HFFc6 (cell line): Measurements from ENCODE around the gene CTDP1. TPM values are rescaled to one million over a fixed set of nuclear protein-coding genes. Genes with fewer than 3 reads are reported as not detected.

ENCODE experiments used
- DNase-seq: peaks from one replicate; pipeline ENCODE4 v3.0.0-alpha.2; 2018
- H3K27ac Mint-ChIP-seq: 2 replicates; pipeline ENCODE4 v1.8.0; 2020; ENCODE audit warnings: mild to moderate bottlenecking, mixed read lengths
- H3K27me3 Mint-ChIP-seq: 2 replicates; pipeline ENCODE4 v1.8.0; 2021; ENCODE audit warnings: mild to moderate bottlenecking, moderate library complexity, mixed read lengths; ENCODE audit not compliant: insufficient read depth
- H3K36me3 Mint-ChIP-seq: 2 replicates; pipeline ENCODE4 v1.8.0; 2021; ENCODE audit warnings: low read depth, mixed read lengths
- H3K4me1 Mint-ChIP-seq: 2 replicates; pipeline ENCODE4 v1.8.0; 2020; ENCODE audit warnings: low read depth, mixed read lengths
- H3K4me3 Mint-ChIP-seq: 2 replicates; pipeline ENCODE4 v1.8.0; 2020; ENCODE audit warnings: mild to moderate bottlenecking, moderate library complexity, mixed read lengths
- H3K9me3 Mint-ChIP-seq: 2 replicates; pipeline ENCODE4 v1.8.0; 2020; ENCODE audit warnings: mild to moderate bottlenecking, mixed read lengths
- total RNA-seq, 6 experiments: library from RNA; stranded (reverse); fragmentation: NEBNext Ultra II Directional; extraction: Animal tissue kit (Norgen Biotek cat#: 25700); gene quantifications; 2 replicates in 1 of 6; 3 replicates in 5 of 6; pipeline ENCODE4 v1.2.3, GENCODE V29; 2021
- TF ChIP-seq, protein P1 (sequence below): fragments of 200-600 bp; sonication (generic); IDR thresholded peaks from 2 replicates; pipeline ENCODE4 v1.5.0; 2021; ENCODE audit warnings: antibody characterized with exemption, mild to moderate bottlenecking

The CTDP1 gene
- total RNA-seq, 6 experiments from 2014 or later: 15.6 to 18.2 (median 16.6) TPM

GRCh38 chr18:79682481-79682880 lies 2.9 kb downstream of the CTDP1 start:
- no peaks in the 10 kb centered on the region for H3K27me3 Mint-ChIP-seq
- DNase-seq: no peak
- no peaks in the 10 kb centered on the region for H3K9me3 Mint-ChIP-seq
- H3K4me1 Mint-ChIP-seq: peaks cover 32% of the 10 kb centered on the region
- H3K27ac Mint-ChIP-seq: no peak overlapping the region
- peaks cover 27% of the 10 kb centered on the region for H3K36me3 Mint-ChIP-seq
- no peak overlapping the region for H3K4me3 Mint-ChIP-seq
- TF ChIP-seq, protein P1, sequence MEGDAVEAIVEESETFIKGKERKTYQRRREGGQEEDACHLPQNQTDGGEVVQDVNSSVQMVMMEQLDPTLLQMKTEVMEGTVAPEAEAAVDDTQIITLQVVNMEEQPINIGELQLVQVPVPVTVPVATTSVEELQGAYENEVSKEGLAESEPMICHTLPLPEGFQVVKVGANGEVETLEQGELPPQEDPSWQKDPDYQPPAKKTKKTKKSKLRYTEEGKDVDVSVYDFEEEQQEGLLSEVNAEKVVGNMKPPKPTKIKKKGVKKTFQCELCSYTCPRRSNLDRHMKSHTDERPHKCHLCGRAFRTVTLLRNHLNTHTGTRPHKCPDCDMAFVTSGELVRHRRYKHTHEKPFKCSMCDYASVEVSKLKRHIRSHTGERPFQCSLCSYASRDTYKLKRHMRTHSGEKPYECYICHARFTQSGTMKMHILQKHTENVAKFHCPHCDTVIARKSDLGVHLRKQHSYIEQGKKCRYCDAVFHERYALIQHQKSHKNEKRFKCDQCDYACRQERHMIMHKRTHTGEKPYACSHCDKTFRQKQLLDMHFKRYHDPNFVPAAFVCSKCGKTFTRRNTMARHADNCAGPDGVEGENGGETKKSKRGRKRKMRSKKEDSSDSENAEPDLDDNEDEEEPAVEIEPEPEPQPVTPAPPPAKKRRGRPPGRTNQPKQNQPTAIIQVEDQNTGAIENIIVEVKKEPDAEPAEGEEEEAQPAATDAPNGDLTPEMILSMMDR: no peak

- Mint-ChIP-seq H3K4me3 (no peak overlapping the region), H3K27me3 (no peaks in the 10 kb centered on the region), H3K9me3 (no peaks in the 10 kb centered on the region), H3K27ac (no peak overlapping the region), H3K36me3 (peaks cover 27% of the 10 kb centered on the region), H3K4me1 (peaks cover 30% of the 10 kb centered on the region)
- TF ChIP-seq, protein P1: no peak
- DNase-seq: no peak
Measured at GRCh38 chr18:79682894-79683625, 3.5 kb downstream of the CTDP1 start.

GRCh38 chr18:79683626-79684282 lies 4.2 kb downstream of the CTDP1 start:
- H3K4me1 Mint-ChIP-seq: peaks cover 23% of the 10 kb centered on the region
- peaks cover 27% of the 10 kb centered on the region for H3K36me3 Mint-ChIP-seq
- no peaks in the 10 kb centered on the region for H3K27me3 Mint-ChIP-seq
- TF ChIP-seq, protein P1: no peak
- no peak overlapping the region for H3K27ac Mint-ChIP-seq
- H3K9me3 Mint-ChIP-seq: no peaks in the 10 kb centered on the region
- no peak overlapping the region for H3K4me3 Mint-ChIP-seq
- no peak for DNase-seq

DNA sequence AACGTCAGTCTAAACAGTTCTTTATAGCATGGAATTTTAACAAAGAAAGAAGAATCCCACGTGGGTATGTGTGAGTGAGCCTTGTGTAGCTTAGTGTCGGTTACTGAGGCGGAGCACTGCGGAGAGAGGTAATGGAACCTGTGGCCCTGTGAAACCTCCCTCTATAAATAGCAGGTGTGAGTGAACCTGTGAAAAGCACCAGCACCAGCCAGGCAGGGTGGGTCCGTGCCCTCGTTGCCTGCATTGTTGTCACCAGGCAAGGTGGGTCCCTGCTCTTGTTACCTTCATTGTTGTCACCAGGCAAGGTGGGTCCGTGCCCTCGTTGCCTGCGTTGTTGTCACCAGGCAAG lies 4.7 kb downstream of the CTDP1 start:
- Mint-ChIP-seq H3K4me3 (no peak overlapping the region), H3K9me3 (no peaks in the 10 kb centered on the region), H3K4me1 (peaks cover 22% of the 10 kb centered on the region), H3K36me3 (peaks cover 27% of the 10 kb centered on the region), H3K27me3 (no peaks in the 10 kb centered on the region), H3K27ac (no peak overlapping the region)
- TF ChIP-seq, protein P1: no peak
- DNase-seq: no peak

GRCh38 chr18:79684787-79685186 lies 5.2 kb downstream of the CTDP1 start:
- Mint-ChIP-seq H3K4me1 (peaks cover 22% of the 10 kb centered on the region), H3K27ac (no peak overlapping the region), H3K4me3 (no peak overlapping the region), H3K36me3 (peaks cover 27% of the 10 kb centered on the region), H3K27me3 (no peaks in the 10 kb centered on the region), H3K9me3 (no peaks in the 10 kb centered on the region)
- DNase-seq: no peak
- TF ChIP-seq, protein P1: no peak
